Stimulated activated CD8-positive, alpha-beta memory T cell treated with anti-CD3 and anti-CD28 coated beads, Interleukin-4, amount 100 ng/mL, for 4 hours (primary cell): ENCODE data around the gene PADI6.
"Not testable (repeated sequence)": the region's sequence is repeated elsewhere in the genome, so short reads cannot be mapped to it uniquely, and the experiment has no call there.

ENCODE experiments used
- DNase-seq, 2 donors: peaks; one replicate each; pipeline ENCODE4 v3.0.0-alpha.2; 2020; ENCODE audit warnings: low read depth in 2 of 2, low spot score in 1 of 2

PADI6 gene

DNA sequence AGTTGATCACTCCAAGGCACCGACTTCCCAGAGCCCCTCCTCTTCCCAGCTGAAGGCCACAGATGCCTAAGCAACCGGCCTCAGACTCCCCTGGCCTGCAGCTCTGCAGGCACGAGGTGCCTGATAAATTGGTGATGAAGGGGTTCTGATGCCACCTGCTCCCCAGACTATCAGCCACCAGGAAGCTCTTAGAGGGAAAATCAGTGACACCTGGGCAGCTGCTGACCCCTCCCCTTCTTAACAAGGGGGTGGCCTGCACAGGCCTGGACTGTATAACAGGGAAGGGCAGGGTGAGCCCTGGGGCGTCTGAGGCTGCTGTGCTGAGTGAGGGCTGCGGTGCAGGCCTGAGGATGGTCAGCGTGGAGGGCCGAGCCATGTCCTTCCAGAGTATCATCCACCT, at the start of gene PADI6:
Gene PADI6 (plus strand): TSS at position 301 of the 400 bp plus-strand sequence. CDS start 50 bp downstream, at position 351.
- no peak for DNase-seq

DNA sequence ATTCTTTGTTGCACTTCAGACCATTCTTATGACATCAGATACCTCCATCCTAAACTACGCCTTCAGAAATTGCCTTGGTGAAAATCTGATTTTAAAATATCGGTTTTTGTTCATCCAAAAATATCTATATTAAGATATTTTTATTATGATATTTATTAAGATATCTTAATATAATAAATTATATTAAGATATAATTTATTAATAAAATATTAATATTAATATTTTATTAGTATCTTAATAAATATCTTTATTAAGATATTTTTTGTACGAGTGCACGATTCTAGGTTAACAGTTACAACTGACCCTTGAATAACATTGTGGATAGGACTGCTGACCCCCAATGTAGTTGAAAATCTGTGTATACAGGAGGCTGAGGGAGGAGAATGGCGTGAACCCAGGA, 43.1 kb upstream of the PADI6 start:
- DNase-seq: no peak

DNA sequence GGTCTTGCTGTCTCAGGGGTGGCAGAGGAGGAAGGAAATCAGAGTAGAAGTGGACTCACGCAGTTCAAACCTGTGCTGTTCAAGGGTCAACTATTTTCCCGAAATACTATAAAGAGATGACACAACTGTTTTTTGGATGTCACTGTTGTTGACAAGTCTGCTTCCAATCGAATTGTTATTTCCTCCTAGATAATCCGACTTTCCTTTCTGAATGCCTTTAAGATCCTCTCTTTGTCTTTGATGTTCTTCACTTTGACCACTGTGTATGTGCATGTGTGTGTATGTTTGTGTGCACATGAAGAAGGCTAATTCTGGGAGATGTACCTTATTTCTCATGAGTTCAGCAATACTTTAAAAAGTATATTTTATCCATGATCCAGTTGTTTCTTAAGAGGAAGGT, 42.4 kb upstream of the PADI6 start:
- DNase-seq: no peak

DNA sequence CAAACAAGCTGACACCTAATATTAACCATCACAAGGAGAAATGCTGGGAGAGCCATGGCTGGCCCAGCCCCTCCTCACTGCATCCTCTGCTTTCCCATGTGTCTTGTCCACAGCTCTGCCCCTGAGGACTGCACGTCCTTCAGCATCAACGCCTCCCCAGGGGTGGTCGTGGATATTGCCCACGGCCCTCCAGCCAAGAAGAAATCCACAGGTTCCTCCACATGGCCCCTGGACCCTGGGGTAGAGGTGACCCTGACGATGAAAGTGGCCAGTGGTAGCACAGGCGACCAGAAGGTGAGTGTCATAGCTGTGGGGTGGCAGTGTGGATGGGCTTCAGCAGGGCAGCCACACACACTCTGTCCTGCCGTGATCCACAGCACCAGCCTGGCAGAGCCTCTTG, 41.1 kb upstream of the PADI6 start:
- DNase-seq: no peak

DNA sequence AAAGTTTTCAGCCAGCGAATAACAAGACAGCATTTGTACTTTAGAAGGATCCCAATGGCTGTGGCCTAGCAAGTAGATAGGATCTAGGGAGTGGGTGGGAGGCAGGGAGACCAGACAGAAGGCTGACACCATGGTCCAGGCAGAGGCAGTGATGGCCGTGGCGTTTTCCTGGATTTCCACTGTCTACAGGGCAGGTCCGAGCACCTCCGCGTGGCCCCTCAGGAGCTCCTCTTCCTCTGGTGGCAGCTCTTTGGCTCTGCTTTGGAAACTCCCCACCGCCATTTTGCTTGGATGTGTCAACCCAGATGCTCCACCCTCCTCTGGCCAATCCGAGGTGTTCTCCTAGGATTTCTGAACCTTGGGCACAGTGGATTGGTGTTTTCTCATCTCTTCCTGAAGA, 38.9 kb upstream of the PADI6 start:
- DNase-seq: no peak

DNA sequence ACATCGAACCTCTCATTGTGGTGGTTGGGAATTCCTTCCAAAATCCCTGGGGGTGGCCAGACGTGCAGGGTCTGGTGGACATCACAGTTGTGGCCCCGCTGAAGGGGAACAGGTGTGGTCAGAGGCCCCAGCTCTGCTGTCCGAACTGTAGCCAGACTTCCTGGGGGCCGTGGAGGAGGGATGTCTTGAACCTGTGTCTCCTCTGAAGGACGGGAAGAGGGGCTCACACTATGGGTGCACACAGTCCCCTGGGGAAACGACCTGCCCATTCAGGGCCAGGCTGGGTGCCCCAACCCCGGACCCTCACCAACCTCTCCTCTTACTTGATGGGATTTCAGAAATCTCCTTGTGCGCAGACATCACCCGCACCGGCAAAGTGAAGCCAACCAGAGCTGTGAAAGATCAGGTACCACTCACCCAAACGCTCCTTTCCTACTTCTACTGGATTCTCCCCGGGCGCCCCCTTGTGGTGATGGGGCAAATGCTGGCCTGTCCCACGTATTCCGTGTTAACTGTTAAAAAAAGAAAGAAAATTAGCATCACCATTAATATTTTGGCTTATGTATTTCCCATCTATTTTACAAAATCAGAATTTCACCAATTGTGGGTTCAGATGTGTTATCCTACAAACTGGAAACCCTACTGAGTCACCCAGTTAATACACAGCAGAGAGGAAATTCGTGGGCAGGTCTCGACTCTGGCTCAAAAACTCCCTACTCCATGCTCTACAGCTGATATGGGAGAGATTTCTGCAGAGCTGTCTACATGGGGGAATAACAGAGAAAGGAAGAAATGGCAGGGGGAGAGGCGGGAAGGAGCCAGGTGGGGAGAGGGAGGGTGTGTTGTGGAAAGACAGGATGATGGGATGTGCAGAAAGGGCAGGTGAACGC, 35.9 kb upstream of the PADI6 start:
- peak in 1 of 2 donors; percentile 43 for DNase-seq

DNA sequence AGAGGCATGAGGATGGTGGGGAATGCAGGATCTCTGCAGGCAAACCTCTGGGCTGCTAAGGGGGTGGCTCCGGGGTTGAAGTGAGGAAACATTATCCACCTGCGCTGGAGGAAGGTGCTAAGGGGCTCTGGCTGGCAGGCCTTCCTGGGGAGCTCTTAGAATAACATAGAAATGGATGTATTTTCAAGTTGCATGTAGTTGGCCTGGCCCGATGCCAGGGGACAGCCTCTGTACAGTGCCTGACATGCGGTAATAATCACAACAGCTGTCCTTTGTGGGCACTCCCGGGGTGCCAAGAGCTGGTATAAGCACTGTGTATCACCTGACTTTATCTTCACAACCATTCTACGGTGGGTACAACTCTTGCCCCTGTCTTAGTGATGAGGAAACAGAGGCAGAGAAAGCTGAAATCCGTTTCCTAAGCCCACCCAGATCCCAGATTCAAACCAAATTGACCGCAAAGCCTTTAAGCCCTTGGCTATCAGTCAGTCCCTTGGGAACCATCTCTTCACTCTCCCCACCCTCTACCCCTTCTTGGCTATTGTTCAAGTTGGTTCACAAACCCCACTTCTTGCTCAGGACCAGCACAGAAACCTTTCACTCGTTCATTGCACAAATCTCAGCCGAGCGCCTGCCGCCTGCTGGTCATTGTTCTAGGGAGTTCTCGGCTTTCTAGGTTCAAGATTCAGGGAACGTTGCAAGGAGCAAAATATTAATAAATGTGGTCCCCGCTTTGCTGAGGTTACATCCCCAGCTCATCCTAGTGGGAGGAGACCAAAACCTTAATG, 33.1 kb upstream of the PADI6 start:
- DNase-seq: no peak

DNA sequence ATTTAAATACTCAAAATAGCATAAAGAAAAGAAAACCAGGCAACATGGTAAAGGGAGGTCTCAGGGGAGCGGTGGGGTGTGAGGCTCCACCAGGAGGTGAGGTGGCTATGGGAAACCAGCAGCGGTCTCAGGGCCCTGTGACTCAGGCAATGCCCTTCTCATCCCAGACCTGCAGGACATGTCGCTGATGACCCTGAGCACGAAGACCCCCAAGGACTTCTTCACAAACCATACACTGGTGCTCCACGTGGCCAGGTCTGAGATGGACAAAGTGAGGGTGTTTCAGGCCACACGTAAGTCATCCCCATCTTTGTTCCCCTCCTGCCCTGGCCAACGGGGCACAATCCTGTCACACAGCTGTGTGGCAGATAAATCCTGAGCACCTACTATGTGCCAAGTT, 32.5 kb upstream of the PADI6 start:
- no peak for DNase-seq

DNA sequence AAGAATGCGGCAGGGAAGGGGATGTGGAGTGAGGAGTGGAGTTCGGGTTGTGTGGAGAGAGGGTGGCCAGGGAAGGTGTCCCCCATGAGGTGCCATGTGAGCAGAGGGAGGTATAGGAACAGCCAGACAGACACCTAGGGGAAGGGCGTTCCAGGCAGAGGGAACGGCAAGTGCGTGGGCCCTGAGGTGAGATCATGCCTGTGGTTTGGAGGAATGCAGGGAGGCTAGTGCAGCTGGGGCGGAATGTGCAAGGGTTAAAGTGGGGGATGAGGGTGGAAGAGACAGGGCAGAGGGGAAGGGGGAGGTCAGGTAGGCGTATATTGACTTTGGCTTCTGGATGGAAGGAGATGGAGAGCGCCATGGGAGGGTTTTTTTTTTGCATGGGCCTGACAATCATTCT, 31.6 kb upstream of the PADI6 start:
- no peak for DNase-seq

DNA sequence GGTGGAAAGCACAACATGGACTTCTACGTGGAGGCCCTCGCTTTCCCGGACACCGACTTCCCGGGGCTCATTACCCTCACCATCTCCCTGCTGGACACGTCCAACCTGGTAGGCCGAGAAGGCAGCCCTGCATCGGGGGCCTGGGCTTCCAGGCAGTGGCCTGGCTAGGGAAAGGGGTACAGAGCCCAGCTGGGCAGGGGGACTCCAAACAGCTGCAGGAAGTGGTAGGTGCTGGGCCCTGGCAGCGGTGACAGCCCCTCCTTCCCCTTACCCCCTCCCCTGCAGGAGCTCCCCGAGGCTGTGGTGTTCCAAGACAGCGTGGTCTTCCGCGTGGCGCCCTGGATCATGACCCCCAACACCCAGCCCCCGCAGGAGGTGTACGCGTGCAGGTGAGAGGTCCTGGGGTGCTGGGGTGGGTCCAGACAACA, 30.0 kb upstream of the PADI6 start:
- no peak for DNase-seq

DNA sequence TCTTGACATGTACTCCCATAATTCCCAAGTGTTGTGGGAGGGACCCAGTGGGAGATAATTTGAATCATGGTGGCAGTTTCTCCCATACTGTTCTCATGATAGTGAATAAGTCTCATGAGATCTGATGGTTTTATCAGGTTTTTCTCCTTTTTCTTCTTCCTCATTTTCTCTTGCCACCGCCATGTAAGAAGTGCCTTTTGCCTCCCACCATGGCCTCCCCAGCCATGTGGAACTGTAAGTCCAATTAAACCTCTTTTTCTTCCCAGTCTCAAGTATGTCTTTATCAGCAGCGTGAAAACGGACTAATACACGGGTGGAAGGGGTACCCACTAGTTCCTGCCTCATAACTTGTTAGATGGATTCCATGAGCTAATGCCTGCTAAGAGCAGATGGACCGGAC, 26.5 kb upstream of the PADI6 start:
- not testable (repeated sequence) for DNase-seq

DNA sequence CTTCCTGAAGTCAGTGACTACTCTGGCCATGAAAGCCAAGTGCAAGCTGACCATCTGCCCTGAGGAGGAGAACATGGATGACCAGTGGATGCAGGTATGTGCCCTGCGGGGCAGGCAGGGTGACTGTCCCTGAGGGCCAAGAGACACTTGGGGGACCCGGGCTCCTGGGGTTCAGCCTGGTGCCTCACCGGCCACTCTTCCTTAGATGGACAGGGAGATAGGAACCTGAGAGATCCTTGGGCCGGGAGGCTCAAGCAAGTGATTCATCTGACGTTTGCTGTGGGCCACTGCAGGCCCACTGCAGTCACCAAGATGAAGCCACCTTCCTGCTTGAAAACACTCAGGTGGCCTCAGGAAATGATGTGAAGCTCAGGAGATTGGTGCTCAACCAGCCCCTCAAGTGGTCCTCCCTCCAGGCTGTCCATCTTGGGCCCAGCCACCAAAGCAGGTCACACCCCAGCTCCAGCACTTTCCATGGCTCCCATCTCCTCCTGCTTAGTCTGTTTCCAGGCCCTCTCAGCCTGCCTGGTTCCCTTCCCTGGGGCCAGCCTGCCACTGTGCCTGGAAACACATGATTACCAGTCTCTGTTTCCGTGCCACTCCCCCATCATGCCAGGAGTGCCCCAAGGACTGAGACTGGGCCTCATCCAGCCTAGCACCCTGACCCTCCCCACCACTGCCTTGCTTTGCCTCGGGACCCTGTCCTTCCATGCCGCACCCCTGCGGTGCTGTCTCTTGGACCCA, 25.8 kb upstream of the PADI6 start:
- no peak for DNase-seq

DNA sequence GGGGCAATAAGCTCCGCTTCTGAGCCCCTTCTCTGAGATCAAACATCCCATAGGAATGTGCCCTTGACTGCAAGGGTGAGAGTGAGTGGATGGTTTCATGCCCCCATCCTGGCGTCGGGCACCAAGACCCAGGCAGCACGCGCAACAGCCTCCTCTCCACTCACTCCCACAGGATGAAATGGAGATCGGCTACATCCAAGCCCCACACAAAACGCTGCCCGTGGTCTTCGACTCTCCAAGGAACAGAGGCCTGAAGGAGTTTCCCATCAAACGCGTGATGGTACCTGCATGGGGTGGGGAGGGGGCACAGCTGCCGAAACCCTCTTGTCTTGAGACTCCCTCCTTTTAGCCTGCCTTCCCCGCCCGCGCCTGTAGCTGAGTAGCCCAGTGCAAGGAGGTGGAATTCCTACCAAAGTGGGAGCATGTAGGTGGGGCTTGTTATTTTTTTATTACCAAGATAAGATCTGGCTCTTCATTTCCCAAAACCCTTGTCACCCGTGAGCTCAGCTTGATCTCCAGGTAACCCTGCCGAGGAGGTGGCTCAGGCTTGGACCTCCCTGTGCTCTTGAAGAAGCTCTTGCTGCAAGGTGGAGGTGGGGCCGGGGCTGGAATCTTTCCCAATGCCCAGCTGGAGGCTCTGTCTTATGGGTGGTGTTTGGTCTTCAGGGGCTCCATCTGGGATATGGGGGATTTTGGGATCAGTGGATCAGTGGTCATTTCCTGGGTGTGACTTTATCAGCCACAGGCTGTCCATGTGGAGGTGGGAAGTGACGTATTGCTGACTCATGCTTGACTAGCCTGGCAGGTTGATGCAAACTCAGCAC, 24.0 kb upstream of the PADI6 start:
- no peak for DNase-seq

DNA sequence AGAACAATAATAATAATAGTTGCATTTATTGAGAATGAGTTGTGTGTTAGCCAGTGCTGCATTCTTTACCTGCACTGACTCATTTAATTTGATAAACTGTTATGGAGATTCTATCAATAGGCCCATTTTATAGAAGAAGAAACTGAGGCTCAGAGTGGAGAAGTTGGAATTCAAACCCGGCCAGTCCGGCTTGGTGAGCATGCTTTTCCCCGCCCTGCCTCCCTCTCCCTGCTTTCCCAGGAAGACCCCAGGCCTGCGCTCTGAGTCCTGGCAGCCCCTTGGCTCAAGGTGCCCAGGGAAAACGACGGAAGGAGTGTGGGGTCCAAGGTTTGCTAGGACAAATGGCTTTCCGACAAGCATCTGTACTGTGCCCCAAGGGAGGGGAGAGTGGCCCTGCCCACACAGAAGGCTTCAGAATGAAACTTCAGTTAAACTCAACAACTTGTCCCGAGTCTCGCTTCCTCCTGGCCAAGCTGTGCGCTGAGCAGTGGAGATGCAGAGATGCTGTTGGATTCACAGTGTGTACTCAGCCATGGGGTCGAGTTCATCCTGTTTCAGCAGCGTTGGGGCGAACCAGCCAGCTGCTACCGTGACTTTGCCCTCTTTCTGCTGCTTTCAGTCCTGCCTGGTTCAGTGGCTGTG, 23.3 kb upstream of the PADI6 start:
- DNase-seq: no peak

DNA sequence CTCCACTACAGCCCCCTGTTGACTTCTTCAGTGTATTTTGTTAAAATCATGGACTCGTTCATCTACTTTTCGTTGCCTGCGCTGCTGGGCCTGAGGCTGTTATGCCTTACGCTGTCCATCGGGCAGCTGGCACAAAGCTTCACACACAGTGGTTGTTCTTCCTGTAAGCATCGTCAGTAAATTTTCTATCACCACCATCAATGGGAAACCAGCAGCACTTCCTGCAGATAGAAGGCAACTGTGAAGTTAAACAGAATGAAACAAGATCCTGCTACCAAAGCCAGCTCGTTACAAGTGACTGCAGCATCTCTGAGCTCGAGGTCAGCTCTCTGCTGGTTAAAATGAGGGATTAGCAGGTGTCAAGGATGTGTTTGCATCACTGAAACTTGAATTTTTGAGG, 21.9 kb upstream of the PADI6 start:
- no peak for DNase-seq

DNA sequence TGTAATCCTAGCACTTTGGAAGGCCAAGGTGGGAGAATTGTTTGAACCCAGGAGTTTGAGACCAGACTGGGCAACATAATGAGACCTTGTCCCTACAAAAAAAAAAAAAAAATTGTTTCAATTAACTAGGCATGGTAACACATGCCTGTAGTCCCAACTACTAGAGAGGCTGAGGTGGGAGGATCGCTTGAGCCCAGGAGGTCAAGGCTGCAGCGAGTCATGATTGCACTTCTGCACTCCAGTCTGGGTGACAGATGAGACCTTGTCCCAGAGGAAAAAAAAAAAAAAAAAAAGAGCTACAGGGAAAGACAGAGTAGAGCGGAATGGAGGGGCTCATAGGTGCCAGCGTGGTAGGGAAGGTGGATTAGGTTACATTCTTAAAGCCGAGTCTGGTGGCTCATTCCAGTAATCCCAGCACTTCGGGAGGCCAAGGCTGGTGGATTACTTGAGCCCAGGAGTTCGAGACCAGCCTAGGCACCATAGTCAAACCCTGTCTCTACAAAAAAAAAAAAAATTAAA, 21.0 kb upstream of the PADI6 start:
- no peak for DNase-seq

DNA sequence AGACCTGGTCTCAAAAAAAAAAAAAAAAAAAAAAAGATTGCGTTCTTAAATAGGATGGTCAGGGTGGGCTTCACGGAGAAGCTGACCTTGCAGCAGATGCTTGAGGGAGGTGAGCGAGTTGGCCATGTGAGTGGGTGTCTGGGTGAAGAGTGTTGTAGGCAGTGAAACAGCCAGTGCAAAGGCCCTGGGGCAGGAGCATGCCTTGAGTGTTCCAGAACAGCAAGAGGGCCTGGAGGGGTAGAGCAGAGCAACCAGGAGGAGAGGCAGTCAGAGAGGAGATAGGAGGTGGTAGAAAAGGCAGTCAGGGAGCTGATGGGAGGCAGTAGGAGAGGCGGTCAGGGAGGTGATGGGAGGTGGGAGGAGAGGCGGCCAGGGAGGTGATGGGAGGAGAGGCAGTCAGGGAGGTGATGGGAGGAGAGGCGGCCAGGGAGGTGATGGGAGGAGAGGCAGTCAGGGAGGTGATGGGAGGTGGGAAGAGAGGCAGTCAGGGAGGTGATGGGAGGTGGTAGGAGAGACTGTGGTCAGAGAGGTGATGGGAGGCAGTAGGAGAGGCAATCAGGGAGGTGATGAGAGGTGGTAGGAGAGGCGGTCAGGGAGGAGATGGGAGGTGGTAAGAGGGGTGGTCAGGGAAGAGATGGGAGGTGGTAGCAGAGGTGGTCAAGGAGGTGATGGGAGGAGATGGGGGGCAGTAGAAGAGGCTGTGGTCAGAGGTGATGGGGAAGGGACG, 20.2 kb upstream of the PADI6 start:
- DNase-seq: no peak

DNA sequence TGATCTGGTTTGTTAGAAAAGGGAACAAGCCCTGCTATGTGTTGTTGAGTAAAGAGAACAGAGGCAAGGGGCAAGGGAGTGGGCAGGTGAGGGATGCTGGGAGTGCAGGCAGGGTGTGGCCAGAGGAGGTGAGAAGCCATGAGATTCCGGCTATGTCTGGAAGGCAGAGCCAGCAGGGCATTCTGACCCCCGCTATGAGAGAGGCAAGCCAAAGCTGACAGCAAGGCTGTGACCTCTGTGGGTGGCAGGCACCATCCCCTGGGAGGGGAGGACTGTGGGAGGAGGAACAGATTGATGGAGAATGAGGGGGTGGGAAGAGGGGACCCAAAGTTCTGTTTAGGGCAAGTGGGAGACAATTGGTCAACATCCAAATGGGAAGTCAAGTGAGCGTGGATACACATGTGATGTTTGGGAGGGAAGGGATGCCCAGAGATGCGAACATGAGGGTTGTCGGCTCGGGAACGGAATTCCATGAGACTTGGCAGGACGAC, 19.5 kb upstream of the PADI6 start:
- DNase-seq: no peak

DNA sequence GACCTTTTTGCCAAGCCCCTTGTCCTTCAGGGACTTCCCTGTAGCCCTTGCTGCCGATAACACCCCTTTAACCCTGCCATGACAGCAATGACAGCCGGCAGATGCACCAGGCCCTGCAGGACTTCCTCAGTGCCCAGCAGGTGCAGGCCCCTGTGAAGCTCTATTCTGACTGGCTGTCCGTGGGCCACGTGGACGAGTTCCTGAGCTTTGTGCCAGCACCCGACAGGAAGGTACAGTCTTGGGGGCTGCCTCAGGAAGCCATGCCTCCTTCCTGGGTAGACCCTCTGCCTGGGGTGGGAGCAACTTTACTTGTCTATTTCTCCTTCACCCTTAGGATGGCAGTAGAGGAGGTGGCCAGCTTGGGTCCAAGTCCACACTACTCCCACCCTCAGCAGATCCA, 16.1 kb upstream of the PADI6 start:
- no peak for DNase-seq
